ENCODE results near the gene FGFRL1.

FGFRL1 gene

DNA sequence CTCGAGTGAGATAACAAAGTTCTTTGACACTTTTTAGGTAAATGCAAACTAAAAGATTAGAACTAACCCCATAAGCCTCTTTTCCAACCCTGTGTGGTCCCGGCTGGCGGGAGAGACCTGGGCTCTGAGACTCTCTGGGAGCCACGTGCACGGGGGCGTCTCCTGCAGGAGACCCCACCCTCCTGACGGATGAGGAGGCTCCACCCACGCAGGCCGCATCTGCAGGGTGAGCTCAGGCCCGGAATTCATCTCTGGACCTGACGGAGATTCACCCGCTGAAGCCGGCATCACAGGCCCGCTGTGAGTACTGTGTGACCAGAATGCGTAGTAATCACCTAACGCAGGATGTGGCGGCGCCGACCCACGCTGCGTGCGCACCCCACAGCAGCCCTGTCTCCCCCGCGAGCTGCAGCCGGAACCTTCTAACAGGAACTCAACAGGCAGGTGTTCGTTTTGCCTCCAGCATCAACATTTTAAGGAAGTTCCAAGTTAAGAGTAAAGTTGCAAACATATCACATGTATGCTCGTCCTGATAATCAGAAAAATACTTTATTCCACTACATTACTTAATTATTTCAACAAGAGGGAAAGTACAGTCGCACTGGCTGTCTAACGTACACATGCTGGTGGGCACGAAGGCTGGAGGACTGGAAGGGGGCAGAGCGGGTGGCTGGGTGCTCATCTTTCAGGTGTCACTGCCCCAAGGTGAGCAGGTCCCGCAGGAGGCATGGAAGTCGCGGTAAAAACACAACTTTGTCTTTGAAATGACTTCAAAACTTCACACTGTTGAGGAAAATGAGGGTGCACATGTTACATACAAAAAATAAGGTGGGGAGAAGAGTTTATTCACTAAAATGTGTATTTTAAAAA lies 44.5 kb downstream of the FGFRL1 start:
- no peak for DNase-seq

DNA sequence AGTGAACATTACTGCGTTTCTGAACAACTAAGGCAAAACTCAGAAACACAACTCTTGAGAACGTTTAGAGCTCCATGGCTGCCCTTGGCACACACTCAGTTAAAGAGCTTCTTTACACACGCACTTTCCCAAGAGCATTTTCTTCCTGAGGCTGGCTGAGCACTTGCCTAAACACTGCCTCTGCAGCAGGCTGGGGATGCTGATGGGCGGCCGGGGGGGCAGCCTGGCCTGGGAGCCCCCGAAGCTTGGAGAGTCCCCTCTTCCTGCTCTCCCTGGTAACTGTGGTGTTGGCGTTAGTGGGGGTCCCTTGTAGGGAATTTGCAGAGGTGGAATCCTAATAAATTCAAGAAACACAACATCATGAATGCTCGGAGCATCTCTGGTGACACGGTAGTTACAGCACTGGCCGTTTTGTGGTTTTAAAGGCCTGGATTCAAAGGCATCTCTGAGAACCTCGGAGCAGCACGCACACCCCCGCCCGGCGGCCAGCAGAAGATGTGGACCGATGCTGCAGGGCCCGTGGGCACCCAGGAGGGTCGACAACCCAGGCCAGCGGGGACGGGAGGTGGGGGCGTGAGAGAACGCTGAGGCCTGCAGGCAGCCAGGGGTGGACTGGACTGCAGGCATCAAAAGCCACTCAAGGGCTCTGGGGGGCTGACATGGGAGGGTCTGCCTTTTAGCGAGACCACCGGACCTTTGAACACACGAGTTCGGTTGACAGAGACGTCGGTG lies 45.4 kb downstream of the FGFRL1 start:
- no peak for DNase-seq

DNA sequence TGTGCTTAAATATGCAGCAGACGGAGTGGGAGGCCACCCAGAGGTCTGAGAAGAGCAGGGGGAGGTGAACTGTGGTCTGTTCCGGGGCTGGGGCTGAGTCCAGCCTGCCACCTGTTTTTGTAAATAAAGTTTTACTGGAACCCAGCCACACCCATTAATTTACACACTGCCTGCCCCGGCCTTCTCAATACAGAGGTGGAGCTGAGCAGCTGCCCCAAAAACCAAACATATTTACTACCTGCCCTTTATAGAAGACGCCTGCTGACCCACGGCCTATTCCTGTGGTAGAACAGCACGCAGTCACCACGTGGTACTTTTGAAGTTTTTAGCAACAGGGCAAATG lies 45.9 kb downstream of the FGFRL1 start:
- no peak for DNase-seq

DNA sequence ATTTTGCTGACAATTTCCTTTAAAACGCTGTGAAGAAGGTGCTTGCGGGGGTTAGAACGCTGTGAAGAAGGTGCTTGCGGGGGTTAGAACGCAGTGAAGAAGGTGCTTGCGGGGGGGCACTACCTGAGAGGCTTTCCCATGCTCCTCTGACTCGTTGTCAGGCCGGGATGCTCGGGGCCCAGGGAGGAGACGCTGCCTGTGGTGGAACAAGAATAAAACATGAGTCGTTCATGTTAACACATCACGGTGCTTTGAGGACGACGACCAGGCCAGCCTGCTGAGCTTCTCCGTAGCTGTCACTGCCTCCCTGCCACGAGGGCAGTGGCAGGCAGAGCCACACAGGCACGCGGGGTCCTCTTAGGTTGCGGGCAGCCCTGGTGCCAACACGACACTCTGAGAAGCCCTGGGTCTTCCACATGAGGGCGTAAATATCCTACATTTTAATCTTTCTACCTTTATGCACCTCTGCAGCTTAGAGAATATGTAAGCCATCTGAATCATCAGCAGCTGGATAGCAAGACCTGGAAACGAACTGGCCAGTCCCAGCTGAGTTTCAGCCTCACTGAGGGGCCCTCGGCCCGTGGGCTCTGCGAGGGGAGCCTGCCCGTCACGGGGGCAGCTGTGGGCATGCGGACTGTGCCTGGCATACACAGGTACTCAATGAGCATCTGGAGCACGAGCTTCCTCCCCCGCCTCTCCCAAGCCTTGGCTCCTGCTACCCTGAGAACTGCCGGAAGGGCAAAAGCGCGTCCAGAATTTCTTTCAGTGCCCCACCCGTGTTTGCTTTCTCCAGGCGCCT lies 47.0 kb downstream of the FGFRL1 start:
- no peak for DNase-seq

DNA sequence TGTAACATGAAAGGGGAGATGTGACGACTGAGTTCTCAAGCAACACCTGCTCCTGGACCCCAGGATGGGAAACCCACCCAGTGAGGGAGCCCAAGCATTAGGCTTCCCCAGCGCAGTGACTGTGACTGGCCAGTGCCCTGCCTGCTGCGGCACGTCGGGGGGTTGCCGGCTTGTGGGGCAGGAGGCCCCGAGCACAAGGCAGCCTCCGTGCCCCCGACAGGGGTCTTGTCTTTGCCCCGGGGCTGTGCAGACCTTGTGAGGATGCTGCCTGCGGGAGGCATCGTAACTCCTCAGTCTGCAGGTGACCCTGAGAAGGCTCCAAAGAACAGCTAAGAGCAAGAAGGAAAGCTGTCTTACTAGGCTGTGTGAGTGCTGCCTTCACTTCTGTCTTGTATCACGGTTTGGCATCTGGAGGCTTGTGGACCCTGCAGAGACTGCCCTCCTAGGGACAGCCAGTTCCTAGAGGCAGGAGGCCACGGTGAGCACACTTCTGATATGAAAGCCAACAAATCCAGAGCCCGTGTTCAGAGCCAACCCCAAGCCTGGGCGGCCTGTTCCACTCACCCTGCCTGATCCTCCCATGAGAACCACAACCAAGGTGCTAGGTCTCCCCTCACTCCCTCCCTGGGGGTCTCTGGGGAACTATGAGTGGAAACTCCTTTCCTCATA lies 47.7 kb downstream of the FGFRL1 start:
- DNase-seq = no peak

DNA sequence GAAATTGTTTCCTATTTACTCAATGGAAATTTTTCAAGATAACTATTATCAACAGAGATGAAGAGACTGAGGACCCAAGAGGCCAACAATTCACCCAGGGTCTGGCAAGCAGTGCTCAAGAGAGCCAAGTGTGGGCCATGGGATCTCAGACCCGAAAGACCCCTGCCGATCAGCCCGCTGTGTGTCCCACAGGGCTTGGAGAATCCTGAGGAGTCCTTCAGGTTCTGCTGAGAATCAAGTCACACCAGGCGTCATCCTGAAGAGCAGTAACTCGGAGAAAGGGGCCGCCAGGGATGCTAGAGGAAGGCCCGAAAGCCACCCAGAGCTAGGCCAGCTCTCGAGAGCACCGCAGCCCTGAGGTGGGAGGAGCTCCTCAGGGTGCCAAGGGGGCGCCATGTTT lies 48.7 kb downstream of the FGFRL1 start:
- DNase-seq = no peak

DNA sequence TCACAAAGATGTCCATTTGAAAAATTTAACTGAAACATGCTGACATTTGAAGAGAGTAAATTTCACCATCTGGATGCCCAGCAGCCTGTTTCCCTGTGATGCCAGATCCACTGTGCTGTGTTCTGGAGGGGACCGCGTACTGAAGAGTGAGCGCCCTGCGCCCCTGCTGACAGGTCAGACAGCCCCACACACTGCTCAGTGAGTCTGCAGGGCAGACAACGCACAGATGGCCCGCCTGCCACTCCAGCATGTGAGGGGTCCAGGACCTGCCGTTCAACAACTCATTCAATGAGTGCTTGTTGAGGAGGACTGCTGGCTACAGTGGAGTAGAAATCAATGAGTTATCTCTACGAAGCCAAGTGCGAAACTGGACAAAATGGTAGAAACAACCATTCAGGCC lies 49.2 kb downstream of the FGFRL1 start:
- DNase-seq = no peak

DNA sequence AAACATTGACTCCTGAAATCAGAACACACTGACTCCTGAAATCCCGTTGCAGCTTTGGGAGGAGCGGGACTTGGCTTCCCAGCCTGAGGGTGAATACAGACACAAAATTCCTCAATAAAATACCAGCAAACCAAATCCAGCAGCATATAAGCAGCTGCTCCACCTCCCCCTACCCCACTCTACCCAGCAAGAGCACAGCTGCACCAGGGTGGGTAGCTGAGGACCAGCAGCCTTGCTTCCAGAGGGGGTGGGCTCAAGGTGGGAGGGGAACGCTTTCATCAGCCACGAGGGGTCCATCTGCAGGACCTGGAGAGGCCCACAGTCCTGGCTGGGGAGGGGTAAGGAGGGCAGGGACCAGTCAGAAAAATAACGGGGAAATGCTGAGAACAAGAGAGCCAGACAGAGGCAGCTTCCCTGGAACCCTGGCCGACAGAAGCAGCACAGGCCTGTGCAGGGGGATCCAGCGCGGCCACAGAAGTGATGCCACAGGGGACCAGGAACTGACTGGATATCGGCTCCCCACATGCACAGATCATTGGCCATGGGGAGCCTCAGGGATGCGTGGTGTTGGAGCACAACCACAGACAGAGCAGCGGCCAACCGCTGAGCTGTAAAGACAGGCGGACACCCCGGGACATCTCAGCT lies 49.8 kb downstream of the FGFRL1 start:
- no peak for DNase-seq

DNA sequence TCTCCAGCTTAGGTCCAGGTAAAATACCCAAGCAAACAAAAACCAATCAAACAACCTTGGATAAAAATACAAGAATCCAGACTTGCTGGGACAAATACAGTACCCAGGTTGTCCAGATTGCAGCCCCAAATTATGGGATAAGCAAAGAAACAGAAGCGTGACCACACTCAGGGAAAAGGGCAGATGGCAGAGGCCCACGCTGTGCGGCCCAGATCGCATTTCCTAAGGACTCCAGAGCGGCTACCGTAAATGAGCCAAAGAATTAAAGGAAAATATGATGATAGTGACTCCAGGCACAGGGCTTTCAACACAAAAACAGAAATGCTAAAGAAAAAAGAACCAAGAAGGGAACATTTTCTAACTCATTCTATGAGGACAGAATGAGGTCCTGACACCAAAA lies 50.3 kb downstream of the FGFRL1 start:
- no peak for DNase-seq

DNA sequence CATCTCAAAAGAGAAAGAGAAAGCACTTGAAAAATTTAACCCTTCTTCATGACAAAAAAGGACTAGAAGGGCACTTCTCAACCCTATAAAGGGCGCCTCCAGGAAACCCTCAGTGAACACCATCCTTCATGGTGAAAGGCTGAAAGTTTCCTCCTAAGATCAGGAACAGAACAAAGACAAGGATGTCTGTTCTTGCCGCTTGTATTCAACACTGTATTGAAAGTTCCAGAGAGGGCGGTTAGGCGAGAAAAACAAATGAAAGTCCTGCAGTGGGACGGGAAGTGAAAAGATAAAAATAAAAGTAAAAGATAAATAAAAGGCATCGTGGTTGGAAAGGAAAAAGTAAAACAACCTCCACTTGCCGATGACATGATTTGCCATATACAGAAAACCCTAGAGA lies 51.0 kb downstream of the FGFRL1 start:
- DNase-seq = no peak

DNA sequence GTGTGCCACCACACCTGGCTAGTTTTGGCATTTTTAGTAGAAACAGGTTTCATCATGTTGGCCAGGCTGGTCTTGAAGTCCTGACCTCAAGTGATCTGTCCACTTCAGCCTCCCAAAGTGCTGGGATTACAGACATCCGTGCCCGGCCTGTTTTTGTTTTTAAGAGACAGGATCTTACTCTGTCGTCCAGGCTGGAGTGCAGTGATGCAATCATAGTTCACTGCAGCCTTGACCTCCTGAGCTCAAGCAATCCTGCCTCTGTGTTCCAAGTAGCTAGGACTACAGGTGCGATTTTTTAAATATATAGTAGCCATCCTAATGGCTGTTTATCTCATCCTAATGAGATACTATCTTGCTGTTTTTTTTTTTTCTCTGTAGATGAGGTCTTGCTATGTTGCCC lies 54.3 kb downstream of the FGFRL1 start:
- no peak for DNase-seq

DNA sequence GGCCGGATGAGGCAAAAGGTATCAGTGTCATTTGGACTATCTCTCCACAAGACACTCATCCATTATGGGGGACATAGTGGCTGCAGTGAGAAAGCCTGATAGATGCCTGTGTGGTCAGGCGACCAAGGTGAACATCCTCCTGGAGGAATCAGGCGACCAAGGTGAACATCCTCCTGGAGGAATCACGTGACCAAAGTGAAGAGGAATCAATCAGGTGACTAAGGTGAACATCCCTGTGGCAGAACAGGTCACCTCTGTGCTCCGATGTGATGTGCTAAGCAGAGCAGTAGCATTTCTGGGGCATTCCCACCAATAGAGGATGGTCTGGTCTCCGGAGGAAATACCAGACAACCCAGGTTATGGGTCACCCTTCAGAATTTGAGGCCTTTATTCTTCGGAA lies 58.0 kb downstream of the FGFRL1 start:
- DNase-seq = no peak

DNA sequence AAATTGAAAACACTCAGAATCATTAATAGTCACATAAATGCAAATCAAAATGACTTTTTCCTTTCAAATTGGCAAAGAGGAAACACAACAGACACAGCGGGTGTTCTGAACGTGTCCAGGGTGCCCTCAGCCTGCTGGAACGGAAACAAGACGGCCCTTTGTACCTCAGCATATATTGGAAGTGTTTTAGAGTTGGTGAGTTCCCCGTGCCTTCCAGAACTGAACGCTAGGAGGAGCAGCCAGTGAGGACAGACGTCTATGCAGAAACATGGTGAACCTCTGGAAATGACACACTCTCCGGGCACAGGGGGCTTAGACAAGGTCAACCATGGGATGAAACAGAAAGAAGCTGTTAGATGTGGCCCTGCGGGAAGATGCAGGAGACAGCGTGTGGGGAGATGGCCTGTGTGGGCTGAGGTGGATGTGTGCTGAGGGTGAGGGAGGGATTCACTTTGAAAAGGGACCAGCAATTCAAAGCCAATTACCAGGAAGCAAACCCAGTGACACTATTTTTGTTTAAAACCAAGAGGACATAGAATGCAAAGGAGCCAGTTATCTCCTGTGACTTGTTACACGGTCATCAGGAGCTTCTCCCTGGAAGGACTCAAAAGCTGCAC lies 61.5 kb downstream of the FGFRL1 start:
- DNase-seq = no peak

DNA sequence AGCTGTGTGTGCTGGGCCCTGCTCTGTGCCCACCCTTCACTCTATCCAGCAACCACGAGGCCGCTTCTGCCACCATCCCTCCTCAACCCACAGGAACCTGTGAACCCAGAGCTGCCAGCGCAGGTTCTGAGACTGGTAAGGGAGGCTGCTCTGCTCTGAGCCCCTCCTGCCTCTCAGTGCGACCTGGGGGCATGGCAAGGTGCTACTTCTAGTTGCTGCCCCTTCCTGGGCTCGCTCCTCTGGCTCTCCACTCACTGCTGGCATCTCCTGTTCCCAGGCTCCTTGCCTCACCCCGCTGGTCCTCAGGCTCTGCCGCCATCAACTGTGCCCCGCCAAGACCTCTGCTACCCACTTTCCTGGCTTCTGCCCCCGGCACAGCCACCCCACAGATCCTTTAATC lies 62.7 kb downstream of the FGFRL1 start:
- no peak for DNase-seq

DNA sequence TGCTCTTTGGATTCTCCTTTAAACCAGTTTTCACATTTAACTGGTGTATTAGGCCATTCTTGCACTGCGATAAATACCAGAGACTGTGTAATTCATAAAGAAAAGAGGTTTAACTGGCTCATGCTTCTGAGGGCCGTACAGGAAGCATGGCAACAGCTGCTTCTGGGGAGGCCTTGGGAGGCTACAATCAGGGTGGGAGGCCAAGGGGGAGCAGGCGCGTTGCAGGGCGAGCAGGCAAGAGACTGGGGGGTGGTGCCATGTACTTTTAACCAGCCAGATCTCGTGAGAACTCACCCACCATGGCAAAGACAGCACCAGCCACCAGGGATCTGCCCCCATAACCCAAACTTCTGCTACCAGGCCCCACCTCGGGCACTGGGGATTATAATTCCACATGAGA lies 63.8 kb downstream of the FGFRL1 start:
- DNase-seq = no peak

DNA sequence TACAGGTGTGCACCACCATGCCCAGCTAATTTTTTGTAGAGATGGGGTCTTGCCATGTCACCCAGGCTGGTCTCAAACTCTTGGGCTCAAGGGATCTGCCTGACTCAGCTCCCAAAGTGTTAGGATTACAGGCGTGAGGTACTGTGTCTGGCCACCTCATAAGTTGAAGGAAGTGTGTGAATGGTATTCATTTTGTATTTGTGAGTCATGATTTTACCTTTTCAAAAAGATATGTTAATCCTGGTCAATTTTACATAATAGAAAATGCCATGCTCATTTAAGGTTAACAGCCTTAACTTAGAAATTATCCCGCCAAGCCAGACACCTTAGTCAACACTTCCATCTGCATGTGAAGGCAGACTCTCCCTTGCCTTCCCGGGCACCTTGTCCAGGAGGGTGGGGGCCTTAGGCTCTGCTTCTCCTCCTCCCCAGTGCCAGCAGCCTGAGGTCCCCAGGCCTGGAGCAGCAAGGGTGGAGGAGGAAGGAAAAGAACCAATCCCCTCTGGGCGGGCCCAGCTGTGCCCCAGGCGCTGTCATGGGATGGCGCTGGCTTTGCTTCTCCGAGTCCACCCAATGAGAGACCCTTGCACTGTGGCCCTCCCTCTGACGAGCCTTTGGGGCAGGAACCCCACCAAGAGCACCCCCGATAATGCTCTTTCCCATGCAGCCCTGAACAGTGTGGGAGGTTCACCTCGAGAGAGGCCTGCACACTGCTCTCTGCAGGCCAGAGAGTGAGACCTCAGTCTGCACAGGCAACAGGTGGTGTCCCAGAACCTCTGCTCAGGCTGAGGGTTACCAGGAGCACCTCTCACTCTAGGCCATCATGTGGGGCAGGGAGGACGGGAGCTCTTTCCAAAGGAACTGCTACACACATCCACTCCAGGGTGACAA lies 64.6 kb downstream of the FGFRL1 start:
- DNase-seq = no peak
